SK-N-SH (cell line): ENCODE results near the gene OR5C1. TPM values are rescaled to one million over a fixed set of nuclear protein-coding genes. Genes with fewer than 3 reads are reported as not detected.
"Not testable (repeated sequence)": the region's sequence is repeated elsewhere in the genome, so short reads cannot be mapped to it uniquely, and the experiment has no call there.

Experiments used
- CTCF ChIA-PET: fragments of 300-600, 350-600 bp; formaldehyde crosslinking; extraction: SDS; loops from one replicate; lab custom pipeline; 2021; lab: Yijun Ruan, JAX
- POLR2A ChIA-PET: fragments of 350-600 bp; sonication (Branson Sonifier 250); formaldehyde crosslinking; extraction: SDS; loops from one replicate; lab custom pipeline; 2020; ENCODE audit warnings: antibody characterized with exemption, inconsistent platforms; lab: Yijun Ruan, JAX
- DNase-seq: peaks from one replicate; pipeline ENCODE4 v3.0.0; 2012
- H2AFZ ChIP-seq: fragments of 200-600 bp; sonication (generic); 2 replicates; pipeline ENCODE4 v1.8.1; 2016; ENCODE audit warnings: antibody characterized with exemption, mild to moderate bottlenecking, low read depth
- H3F3A ChIP-seq: fragments of 200-600 bp; sonication (generic); replicated peaks from 2 replicates; pipeline ENCODE3; 2016; ENCODE audit warnings: antibody characterized with exemption, mild to moderate bottlenecking; ENCODE audit not compliant: insufficient read depth
- H3K27ac ChIP-seq, 2 experiments: fragments of 200-500 bp in 1 of 2; fragments of 200-600 bp in 1 of 2; sonication (Bioruptor generic) in 1 of 2; sonication (generic), shearing (Covaris generic) in 1 of 2; 2 replicates each; pipeline versions ENCODE4 v1.5.1 to v1.6.1; 2014 to 2016; ENCODE audit warnings: low read depth in 2 of 2, inconsistent platforms in 1 of 2, low read length in 1 of 2, mild to moderate bottlenecking in 1 of 2, mixed read lengths in 1 of 2
- H3K27me3 ChIP-seq: fragments of 200-600 bp; sonication (generic), shearing (Covaris generic); 2 replicates; pipeline ENCODE4 v1.6.1; 2016; ENCODE audit warnings: mixed run types; ENCODE audit not compliant: insufficient read depth
- H3K36me3 ChIP-seq, 2 experiments: fragments of 200-500 bp in 1 of 2; fragments of 200-600 bp in 1 of 2; sonication (Bioruptor generic) in 1 of 2; sonication (generic) in 1 of 2; replicated peaks in 1 of 2; 2 replicates each; pipeline versions ENCODE3 to v1.5.1; 2014 to 2016; ENCODE audit warnings: low read length in 1 of 2, mild to moderate bottlenecking in 1 of 2; ENCODE audit not compliant: insufficient read depth in 2 of 2, control insufficient read depth in 1 of 2
- H3K4me1 ChIP-seq, 2 experiments: fragments of 200-500 bp in 1 of 2; fragments of 200-600 bp in 1 of 2; sonication (Bioruptor generic) in 1 of 2; sonication (generic), shearing (Covaris generic) in 1 of 2; 2 replicates each; pipeline versions ENCODE4 v1.5.1 to v1.6.1; 2014 to 2016; ENCODE audit warnings: low read depth in 1 of 2, low read length in 1 of 2, mixed run types in 1 of 2; ENCODE audit not compliant: insufficient read depth in 2 of 2, control insufficient read depth in 1 of 2
- H3K4me2 ChIP-seq: fragments of 200-600 bp; sonication (generic), shearing (Covaris generic); 2 replicates; pipeline ENCODE4 v1.6.1; 2017; ENCODE audit warnings: mixed run types
- H3K4me3 ChIP-seq, 2 experiments: fragments of 200-500 bp in 1 of 2; fragments of 200-600 bp in 1 of 2; sonication (Bioruptor generic) in 1 of 2; sonication (generic), shearing (Covaris generic) in 1 of 2; 2 replicates each; pipeline versions ENCODE4 v1.5.1 to v1.8.1; 2014 to 2016; ENCODE audit warnings: low read depth in 2 of 2, inconsistent platforms in 1 of 2, low read length in 1 of 2, mild to moderate bottlenecking in 1 of 2, mixed read lengths in 1 of 2, moderate library complexity in 1 of 2
- H3K79me2 ChIP-seq: fragments of 200-600 bp; sonication (generic); 2 replicates; pipeline ENCODE4 v1.8.1; 2017; ENCODE audit warnings: mild to moderate bottlenecking; ENCODE audit not compliant: insufficient read depth
- H3K9ac ChIP-seq: fragments of 200-600 bp; sonication (generic); 2 replicates; pipeline ENCODE4 v1.6.1; 2017; ENCODE audit warnings: mixed run types
- H3K9me2 ChIP-seq: fragments of 200-600 bp; sonication (generic); 2 replicates; pipeline ENCODE4 v1.6.1; 2017; ENCODE audit warnings: mixed run types
- H3K9me3 ChIP-seq: fragments of 200-600 bp; sonication (generic); 2 replicates; pipeline ENCODE4 v1.6.1; 2017; ENCODE audit warnings: mixed run types, mild to moderate bottlenecking, moderate library complexity
- H4K20me1 ChIP-seq: fragments of 200-600 bp; sonication (generic); 2 replicates; pipeline ENCODE4 v1.6.1; 2017; ENCODE audit warnings: mild to moderate bottlenecking, mixed run types; ENCODE audit not compliant: insufficient read depth
- CHD2 ChIP-seq: fragments of 150-350 bp; IDR thresholded peaks from 2 replicates; pipeline ENCODE4 v1.6.1; 2018; ENCODE audit warnings: low read length; ENCODE audit not compliant: partially characterized antibody
- CTCF ChIP-seq: fragments of 200-600 bp; sonication (generic); IDR thresholded peaks from 2 replicates; pipeline ENCODE4 v1.6.1; 2017; ENCODE audit warnings: antibody characterized with exemption, mild to moderate bottlenecking, moderate library complexity
- ELF1 ChIP-seq: IDR thresholded peaks from 2 replicates; pipeline ENCODE4 v1.4.0; 2012
- EP300 ChIP-seq, 2 experiments: IDR thresholded peaks; 2 replicates each; pipeline versions ENCODE4 v1.4.0 to v1.6.1; 2012; ENCODE audit warnings: borderline replicate concordance in 1 of 2, low read depth in 1 of 2, low read length in 1 of 2
- FOXM1 ChIP-seq: IDR thresholded peaks from 2 replicates; pipeline ENCODE4 v1.4.0; 2012; ENCODE audit warnings: low read depth, mild to moderate bottlenecking
- GABPA ChIP-seq: IDR thresholded peaks from 2 replicates; pipeline ENCODE4 v1.4.0; 2012; ENCODE audit warnings: low read depth, mild to moderate bottlenecking
- NFIC ChIP-seq: IDR thresholded peaks from 2 replicates; pipeline ENCODE4 v1.4.0; 2012; ENCODE audit warnings: borderline replicate concordance
- RAD21 ChIP-seq: IDR thresholded peaks from 2 replicates; pipeline ENCODE4 v1.6.1; 2012; ENCODE audit warnings: mild to moderate bottlenecking, low read length
- RXRA ChIP-seq: IDR thresholded peaks from 2 replicates; pipeline ENCODE4 v1.4.0; 2012; ENCODE audit warnings: low read depth, mild to moderate bottlenecking, borderline replicate concordance
- SMC3 ChIP-seq: IDR thresholded peaks from 2 replicates; pipeline ENCODE4 v1.6.1; 2012; ENCODE audit warnings: low read depth, low read length, improper control_type of control experiment
- TAF1 ChIP-seq: IDR thresholded peaks from 2 replicates; pipeline ENCODE4 v1.6.1; 2012; ENCODE audit warnings: low read depth, mild to moderate bottlenecking, low read length, moderate library complexity, borderline replicate concordance
- TCF12 ChIP-seq: IDR thresholded peaks from 2 replicates; pipeline ENCODE4 v1.4.0; 2012
- WGBS: methylation state at CpG from one replicate; pipeline ENCODE4 v1.1.6; 2017; ENCODE audit warnings: low lambda C conversion rate; 5-methylcytosine and 5-hydroxymethylcytosine counted together
- polyA plus RNA-seq, 3 experiments: library from polyadenylated mRNA; depleted of rRNA; stranded (reverse); fragments of >200 nt; gene quantifications; 2 replicates each; pipeline ENCODE4 v1.2.3, GENCODE V29; 2012

Gene OR5C1
- polyA plus RNA-seq, 1 of the 3 experiments (the other 2 are of a cell fraction): not detected

GRCh38 chr9:122808141-122808540, 19.4 kb downstream of the OR5C1 start:
- ChIA-PET CTCF (interaction anchor here (0.8 to 9.9 kb wide), 4 partner anchors 36 to 709 kb away, joined by 3 to 77 read pairs (median 7); no protein-coding TSS in a partner anchor), POLR2A (no interaction called here)
- no peak for DNase-seq
- TF ChIP-seq ELF1 (no peak), TAF1 (no peak), RXRA (no peak), EP300 (IDR thresholded peaks at IDR 0.05; ENCODE audit: borderline replicate concordance in 1 of 2, low read depth in 1 of 2, low read length in 1 of 2) (no peak), FOXM1 (no peak), GABPA (no peak)
- no peak overlapping the region for H3K4me3 ChIP-seq
- no peak overlapping the region for H3K4me2 ChIP-seq
- H3K27me3 ChIP-seq: no peaks in the 10 kb centered on the region
- H3K27ac ChIP-seq: no peak overlapping the region
- no peaks in the 10 kb centered on the region for H3K9me3 ChIP-seq
- H4K20me1 ChIP-seq: no peaks in the 10 kb centered on the region
- no peaks in the 10 kb centered on the region for H3K79me2 ChIP-seq
- no peak overlapping the region for H3K9ac ChIP-seq
- H3K9me2 ChIP-seq: no peaks in the 10 kb centered on the region
- no peaks in the 10 kb centered on the region for H3K4me1 ChIP-seq
- WGBS: 93% methylated on average over 3 of the region's 3 CpGs
- no peaks in the 10 kb centered on the region for H3F3A ChIP-seq
- H2AFZ ChIP-seq: no peak overlapping the region
- no peaks in the 10 kb centered on the region for H3K36me3 ChIP-seq

- H3K27me3 ChIP-seq, H3K4me1 ChIP-seq, H3K4me3 ChIP-seq, POLR2A ChIA-PET, H2AFZ ChIP-seq, H3K9ac ChIP-seq, DNase-seq, H3K9me3 ChIP-seq, H3F3A ChIP-seq, H3K9me2 ChIP-seq, H4K20me1 ChIP-seq, H3K79me2 ChIP-seq, H3K4me2 ChIP-seq, H3K36me3 ChIP-seq, H3K27ac ChIP-seq: not testable (repeated sequence)
- CTCF ChIA-PET: interaction anchor here (0.9 to 9.9 kb wide), 10 partner anchors 9 to 710 kb away, joined by 3 to 77 read pairs (median 6); partner anchors contain the start of gene OR1K1
- 79% methylated on average over 7 of the region's 7 CpGs for WGBS
Measured at GRCh38 chr9:122809261-122809660, 20.5 kb downstream of the OR5C1 start.

- H3K36me3 ChIP-seq: peaks cover 0 to under 1% of the 10 kb centered on the region in 2 experiments
- no peak overlapping the region; a peak in 1 of 4 replicates for H3K4me3 ChIP-seq
- no peak overlapping the region for H2AFZ ChIP-seq
- H3K9me3 ChIP-seq: no peaks in the 10 kb centered on the region
- H4K20me1 ChIP-seq: no peaks in the 10 kb centered on the region
- H3K4me1 ChIP-seq: peaks cover 0 to under 1% of the 10 kb centered on the region in 2 experiments; a peak in 1 of 4 replicates
- CTCF ChIA-PET: interaction anchor here (0.7 to 9.9 kb wide), 15 partner anchors 8 to 711 kb away, joined by 3 to 77 read pairs (median 7); partner anchors contain the start of genes OR1K1 and PDCL
- H3K9ac ChIP-seq: no peak overlapping the region
- no peaks in the 10 kb centered on the region for H3K79me2 ChIP-seq
- no peaks in the 10 kb centered on the region for H3K27me3 ChIP-seq
- TF ChIP-seq TAF1 (no peak), SMC3 (peak; percentile 92), CHD2 (no peak), NFIC (no peak), TCF12 (no peak), RAD21 (peak; percentile 97), CTCF (peak; percentile 77)
- TF ChIP-seq, all 33 proteins: peak for 3
- peak; percentile 78 for DNase-seq
- H3K27ac ChIP-seq: no peak overlapping the region
- H3K9me2 ChIP-seq: no peaks in the 10 kb centered on the region
- POLR2A ChIA-PET: no interaction called here
- WGBS: 3% methylated on average over 8 of the region's 8 CpGs
- H3F3A ChIP-seq: no peaks in the 10 kb centered on the region
- H3K4me2 ChIP-seq: no peak overlapping the region
Measured at GRCh38 chr9:122810306-122810946, 21.7 kb downstream of the OR5C1 start.
